Measurements from ENCODE around the gene TEK.
"Not testable (repeated sequence)": the region's sequence is repeated elsewhere in the genome, so short reads cannot be mapped to it uniquely, and the experiment has no call there.

Gene TEK

GRCh38 chr9:27204578-27204977 is 95.6 kb downstream of the TEK start:
- Histone ChIP-seq H3K4me3 (no peak overlapping the region), H3K27ac (no peak overlapping the region)

- Histone ChIP-seq H3K4me3 (no peak overlapping the region), H3K27ac (no peak overlapping the region)
Measured at GRCh38 chr9:27205198-27205597, 96.2 kb downstream of the TEK start.

GRCh38 chr9:27206041-27206440 is 97.0 kb downstream of the TEK start:
- Histone ChIP-seq H3K4me3 (no peak overlapping the region), H3K27ac (no peak overlapping the region)

GRCh38 chr9:27209034-27209433 is 100.0 kb downstream of the TEK start:
- no peak overlapping the region for H3K27ac ChIP-seq
- no peak overlapping the region for H3K4me3 ChIP-seq

DNA sequence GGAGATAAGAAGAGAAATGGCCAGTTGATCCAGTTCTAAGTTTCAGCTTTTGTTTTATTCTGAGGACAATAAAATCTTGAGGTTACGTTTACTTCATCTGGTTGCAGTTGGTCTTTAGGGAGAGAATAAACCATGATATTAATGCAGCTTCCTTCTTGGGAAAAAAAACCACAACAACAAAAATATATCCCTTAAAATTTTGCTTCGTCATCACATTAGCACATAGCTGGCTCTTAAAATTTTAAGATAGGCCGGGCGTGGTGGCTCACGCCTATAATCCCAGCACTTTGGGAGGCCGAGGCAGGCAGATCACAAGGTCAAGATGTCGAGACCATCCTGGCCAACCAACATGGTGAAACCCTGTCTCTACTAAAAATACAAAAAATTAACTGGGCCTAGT is 101.6 kb downstream of the TEK start:
- Histone ChIP-seq H3K4me3 (no peak overlapping the region), H3K27ac (no peak overlapping the region)

- no peak overlapping the region for H3K4me3 ChIP-seq
- no peak overlapping the region for H3K27ac ChIP-seq
Measured at GRCh38 chr9:27212191-27212590, 103.2 kb downstream of the TEK start.

DNA sequence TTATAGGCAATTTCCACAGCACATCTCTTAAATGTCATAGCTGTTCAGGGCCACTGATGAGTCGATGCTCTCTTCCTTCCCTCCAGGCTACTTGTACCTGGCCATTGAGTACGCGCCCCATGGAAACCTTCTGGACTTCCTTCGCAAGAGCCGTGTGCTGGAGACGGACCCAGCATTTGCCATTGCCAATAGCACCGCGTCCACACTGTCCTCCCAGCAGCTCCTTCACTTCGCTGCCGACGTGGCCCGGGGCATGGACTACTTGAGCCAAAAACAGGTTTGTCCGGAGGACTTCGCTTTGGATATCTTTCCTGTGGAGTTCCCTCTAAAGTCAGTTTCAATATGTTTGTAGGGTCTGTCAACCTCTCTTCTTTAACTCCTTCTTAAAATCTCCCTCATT is 103.6 kb downstream of the TEK start:
- Histone ChIP-seq H3K4me3 (no peak overlapping the region), H3K27ac (no peak overlapping the region)

DNA sequence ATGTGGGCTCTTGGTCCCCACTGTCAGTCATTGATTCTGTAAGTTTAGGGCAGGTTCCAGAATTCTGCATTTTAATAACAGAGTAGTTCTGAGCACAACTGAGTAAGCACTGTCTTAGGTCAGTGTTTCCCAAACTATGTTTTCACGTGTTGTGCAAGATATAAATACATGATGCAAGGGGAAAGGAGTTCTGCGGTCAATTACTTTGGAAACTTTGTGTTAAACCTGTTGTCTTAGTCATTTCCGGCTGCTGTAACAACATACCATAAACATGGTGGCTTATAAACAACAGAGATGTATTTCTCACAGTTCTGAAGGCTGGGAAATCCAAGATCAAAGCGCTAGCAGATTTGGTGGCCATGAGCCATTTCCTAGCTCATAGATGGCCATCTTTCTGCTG is 118.2 kb downstream of the TEK start:
- no peak overlapping the region for H3K4me3 ChIP-seq
- H3K27ac ChIP-seq, result no peak overlapping the region

DNA sequence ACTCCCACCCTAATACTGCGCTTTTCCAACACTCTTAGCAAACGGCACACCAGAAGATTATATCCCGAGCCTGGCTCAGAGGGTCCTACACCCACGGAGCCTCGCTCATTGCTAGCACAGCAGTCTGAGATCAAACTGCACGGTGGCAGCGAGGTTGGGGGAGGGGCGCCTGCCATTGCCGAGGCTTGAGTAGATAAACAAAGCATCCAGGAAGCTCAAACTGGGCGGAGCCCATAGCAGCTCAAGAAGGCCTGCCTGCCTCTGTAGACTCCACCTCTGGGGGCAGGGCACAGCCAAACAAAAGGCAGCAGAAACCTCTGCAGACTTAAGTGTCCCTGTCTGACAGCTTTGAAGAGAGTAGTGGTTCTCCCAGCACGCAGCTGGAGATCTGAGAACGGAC is 130.6 kb downstream of the TEK start:
- H3K27ac ChIP-seq, H3K4me3 ChIP-seq: not testable (repeated sequence)

GRCh38 chr9:27247756-27248155 is 138.7 kb downstream of the TEK start:
- H3K27ac ChIP-seq, result no peak overlapping the region
- no peak overlapping the region for H3K4me3 ChIP-seq

DNA sequence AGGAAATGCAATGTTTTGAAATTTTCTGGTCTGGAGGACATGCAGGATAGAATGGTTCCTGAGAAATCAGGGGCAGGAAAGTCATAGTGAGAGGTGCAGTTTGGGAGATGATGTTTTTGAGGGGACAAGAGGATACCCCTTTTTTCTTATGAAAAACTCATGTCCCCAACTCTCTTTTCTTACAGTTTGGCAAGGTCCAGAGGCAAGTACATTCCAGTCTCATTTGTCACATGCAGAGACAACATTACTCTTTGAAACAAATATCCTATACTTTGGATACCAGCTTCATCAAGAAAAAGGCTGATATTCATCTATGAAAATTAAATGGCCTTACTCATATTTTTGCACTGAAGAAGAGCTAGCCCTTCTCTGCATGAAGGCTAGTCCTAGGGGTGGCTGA is 139.7 kb downstream of the TEK start:
- Histone ChIP-seq H3K4me3 (no peak overlapping the region), H3K27ac (no peak overlapping the region)

DNA sequence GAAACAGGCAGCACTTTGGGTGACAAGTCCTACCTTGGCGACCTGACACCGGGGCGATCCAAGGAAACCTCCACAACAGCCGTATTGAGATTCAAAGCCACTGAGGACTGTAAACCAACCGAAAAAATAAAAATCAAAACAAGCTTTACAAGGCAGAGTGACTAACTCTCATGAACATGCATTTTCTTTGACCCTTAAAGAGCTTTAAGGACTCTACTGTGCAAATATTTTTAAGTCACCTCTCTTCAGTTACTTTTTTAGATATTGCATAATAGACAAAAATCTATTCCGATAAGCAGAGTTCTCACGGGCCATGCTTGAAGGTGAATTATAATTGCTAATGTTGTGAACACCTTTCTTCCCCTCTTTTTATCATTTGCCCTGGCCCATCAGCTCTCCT is 149.6 kb downstream of the TEK start:
- no peak overlapping the region for H3K27ac ChIP-seq
- no peak overlapping the region for H3K4me3 ChIP-seq

- Histone ChIP-seq H3K27ac (no peak overlapping the region), H3K4me3 (no peak overlapping the region)
Measured at GRCh38 chr9:27260789-27261516, 151.9 kb downstream of the TEK start.

GRCh38 chr9:27261517-27262211 is 152.6 kb downstream of the TEK start:
- Histone ChIP-seq H3K4me3 (no peak overlapping the region), H3K27ac (no peak overlapping the region)

- Histone ChIP-seq H3K27ac (no peak overlapping the region), H3K4me3 (no peak overlapping the region)
Measured at GRCh38 chr9:27272103-27272502, 163.1 kb downstream of the TEK start.

DNA sequence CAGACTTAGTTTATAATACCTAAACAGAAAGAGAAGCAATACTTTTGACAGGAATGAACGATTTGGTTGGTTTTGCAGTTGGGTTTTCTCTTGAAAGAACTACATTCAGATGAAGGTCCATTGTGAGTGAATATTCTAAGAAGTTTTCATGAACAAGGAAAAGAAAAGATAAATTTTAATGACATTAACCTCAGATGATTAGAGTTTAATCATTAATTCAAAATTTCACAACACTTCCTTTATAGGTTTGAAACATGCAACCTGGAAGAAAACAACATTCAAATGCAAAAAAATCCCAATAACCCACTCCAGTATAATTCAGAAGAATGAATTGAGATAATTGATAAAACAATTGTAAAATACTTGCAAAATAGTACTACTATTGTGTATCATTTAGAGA is 164.2 kb downstream of the TEK start:
- no peak overlapping the region for H3K27ac ChIP-seq
- H3K4me3 ChIP-seq, result no peak overlapping the region

DNA sequence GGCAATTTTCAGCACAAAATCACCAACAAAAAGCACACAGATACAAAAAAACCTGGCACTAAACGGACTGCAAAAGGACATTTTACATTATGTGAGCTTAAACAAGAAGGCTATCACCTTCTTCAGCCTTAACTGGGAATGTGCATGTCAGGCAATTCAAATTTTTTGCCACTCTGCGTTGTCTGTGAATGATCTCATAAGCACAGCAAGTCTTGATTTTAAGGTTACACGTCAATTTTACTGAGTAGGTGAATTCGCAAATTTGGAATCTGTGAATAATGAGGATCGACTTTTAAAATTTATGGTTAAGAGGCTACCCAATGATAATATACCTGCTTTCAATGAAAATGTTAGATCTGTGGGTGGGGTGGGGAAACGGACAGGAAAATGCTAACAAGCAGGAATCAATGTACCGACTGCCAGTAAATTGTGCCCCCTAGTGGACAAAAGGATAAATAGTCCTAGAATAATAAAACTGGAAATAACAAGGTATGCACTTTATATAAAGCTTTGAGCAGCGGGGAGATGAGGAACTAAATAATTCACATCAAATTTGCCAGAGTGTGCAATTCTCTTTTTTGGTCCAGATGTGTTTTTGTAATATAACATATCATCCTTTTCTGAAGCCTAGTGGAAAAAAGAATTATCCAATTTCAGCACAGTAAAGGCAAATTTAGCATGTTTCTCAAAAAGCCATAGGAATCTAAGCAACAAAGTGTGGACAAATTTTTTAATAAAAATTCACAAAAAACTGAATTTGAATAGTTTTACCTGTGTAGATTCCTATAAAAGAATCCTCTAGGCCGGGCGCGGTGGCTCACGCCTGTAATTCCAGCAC is 167.4 kb downstream of the TEK start:
- no peak overlapping the region for H3K27ac ChIP-seq
- H3K4me3 ChIP-seq, result no peak overlapping the region

DNA sequence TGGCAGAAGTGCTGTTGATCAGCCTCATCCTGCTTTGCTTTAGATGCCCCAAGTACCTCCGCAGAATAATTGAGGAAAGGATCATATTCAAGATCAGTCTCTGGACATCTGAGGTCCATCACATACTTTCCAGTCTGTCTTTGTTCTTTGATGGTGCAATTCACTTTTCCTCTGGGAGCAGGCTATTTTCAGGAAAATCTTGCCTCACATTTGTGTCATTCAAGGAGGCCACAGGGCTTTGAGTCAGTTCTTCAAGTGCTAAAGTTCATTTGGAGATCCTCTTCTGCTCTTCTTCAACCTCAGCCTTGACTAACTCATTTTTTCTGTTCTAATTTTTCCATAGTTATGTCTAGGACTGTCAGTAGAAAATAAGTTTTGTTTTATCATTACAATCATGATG is 169.3 kb downstream of the TEK start:
- peak overlapping the region in 1 of 21 experiments; percentile 23 for H3K27ac ChIP-seq
- no peak overlapping the region for H3K4me3 ChIP-seq

DNA sequence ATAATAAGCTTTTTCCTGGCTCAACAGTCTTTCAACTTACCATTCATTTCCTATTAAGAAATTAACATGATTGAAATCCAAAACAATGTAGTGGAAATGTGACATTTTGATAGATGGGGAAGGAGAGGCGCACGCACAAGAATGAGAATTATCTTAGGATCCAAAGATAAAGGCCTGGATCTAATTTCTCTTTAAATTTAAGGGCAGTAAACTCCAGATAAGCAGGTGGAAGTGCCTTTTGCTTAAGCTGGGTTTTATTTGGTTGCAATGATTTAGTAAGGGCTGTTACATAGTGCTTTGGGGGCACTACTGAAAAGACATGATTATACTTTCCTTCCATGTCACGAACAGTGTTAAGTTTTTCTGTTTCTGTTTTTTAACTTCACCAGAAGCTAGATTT is 170.6 kb downstream of the TEK start:
- H3K27ac ChIP-seq, result no peak overlapping the region

More for the DNA sequence above, 170.6 kb downstream of the TEK start:
- no peak overlapping the region for H3K4me3 ChIP-seq
